ENCODE data around the gene ELMO1.

The ELMO1 gene

DNA sequence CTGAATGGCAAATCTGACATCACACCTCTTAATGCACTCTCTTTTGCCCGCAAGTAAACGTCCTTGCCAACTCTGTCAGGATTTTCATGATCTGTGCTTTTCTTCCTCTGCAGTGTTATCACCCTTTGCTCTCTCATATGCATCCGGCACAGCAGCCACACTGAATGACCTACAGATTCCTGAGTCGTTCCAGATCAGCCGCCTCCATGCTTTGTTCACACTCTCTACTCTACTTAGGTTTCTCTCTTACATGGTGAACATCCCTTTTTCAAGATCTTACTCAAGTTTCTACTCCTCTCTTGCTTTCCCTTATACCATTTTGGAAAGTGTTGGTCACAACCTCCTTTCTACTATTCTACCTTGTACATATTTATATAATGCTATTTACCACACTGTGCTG is 596.6 kb downstream of the ELMO1 start:
- DNase-seq = no peak

DNA sequence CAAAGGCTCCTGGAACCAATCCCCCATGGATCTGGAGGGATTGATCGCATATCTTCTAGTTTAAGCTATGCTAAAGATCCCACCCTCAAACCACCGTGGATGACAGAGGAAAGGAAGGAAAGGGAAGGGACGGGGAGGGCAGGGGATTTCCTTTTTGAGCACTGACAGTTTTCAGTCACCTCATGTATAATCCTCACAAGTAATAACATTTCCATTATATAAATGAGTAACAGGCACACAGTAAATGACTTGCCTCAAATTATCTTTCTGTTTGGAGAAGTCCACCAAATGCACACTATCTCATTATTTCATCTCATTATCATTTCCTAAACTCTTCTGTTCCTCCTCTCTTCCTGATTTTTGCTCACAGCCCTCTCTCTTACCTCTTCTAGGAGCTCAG is 597.3 kb downstream of the ELMO1 start:
- no peak for DNase-seq

DNA sequence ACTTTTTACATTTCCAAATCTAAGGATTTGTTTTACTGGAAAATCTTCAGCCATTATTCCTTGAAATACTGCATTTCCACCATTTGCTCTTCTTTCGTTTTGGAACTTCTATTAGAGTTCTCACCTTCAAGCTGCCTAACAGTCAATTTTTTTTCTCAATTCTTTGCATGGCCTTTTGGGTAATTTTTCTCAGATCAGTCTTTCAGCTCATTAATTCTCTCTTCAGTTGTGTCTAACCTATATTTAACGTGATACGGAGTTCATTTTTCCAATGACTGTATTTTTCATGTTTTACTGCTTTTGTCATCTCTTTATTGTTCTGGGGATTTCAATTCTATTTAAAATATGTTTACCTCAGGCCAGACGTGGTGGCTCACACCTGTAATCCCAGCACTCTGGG is 600.7 kb downstream of the ELMO1 start:
- DNase-seq = no peak

DNA sequence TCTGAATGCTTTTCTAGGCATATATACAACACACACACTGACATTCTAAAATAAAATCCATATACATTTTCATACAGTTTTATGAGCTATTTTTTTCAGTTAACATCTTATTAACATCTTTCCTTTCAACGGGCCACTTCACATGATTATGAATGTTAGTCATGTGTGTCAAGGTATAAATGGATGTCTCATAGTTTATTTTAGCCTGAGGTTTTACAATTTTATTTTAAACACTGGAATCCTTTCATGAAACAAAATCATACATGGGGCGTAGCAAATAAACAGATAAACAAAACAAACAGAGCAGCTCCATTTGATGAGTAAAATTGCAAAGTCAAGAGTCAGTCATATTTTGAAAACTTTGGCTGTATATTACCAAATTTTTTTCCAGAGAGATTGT is 604.3 kb downstream of the ELMO1 start:
- DNase-seq = no peak

DNA sequence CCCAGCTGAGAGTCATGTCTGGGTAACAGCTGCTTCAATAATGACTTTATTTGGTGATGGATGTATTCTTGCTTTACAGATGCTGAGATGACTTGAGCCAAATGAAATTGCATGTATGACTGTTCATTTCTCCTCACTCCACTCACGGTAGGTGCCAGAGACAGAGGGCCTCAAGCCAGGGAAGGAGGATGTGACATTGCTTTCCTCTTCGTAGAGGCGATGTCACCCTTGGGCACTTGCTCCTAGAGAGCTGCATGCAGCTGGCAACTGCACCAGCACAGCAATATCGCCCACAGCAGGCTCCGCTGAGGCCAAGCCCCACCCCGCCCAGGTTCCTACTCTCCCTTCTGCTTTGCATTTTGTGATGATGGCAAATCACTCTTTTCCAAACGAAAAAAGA is 607.8 kb downstream of the ELMO1 start:
- DNase-seq = no peak

DNA sequence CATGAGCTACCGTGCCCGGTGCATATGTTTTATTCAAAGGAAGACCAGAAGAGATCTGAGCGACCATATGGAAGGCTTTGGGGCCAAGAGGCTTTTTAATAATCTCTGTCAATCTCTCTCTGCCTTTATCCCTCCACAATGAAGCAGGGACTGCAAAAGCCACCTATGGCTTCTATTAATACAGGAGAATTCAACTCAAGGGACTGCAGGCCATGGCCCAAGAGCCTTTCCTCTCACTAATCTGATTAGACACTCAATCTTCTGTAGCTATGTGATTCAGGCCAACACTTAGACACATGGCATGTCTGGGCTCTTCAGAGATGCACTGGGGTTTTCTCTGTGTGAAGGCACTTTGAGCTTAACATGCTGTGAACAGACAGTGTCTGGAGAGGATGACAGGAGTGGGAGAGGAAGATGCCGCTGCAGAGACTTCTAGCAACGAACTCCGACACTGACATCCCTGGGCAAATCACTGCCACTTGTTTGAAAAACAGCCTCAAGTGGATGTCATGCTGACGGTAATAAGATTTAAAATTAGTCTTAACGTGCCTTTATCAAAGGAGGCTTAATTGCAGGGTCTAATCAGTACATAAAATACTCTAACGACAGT is 609.9 kb downstream of the ELMO1 start:
- no peak for DNase-seq

DNA sequence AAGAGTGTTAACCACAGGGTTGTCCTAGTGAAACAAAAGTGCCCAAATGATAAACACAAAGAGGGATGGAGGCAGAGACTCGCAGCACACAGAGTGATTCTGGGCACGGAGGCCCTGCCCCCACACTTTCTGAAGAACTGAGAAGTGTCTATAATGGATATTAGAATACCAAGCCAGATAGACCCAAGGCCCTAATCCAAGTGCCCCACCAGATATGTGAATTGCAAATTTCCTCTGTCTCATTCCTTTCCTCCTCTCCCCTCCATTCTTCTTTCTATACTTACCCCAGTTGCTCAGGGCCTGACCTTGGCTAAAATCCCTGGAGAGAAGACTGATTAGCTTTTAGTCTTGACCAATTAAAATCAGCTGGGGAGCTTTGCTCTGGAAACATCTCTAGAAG is 617.6 kb downstream of the ELMO1 start:
- no peak for DNase-seq

DNA sequence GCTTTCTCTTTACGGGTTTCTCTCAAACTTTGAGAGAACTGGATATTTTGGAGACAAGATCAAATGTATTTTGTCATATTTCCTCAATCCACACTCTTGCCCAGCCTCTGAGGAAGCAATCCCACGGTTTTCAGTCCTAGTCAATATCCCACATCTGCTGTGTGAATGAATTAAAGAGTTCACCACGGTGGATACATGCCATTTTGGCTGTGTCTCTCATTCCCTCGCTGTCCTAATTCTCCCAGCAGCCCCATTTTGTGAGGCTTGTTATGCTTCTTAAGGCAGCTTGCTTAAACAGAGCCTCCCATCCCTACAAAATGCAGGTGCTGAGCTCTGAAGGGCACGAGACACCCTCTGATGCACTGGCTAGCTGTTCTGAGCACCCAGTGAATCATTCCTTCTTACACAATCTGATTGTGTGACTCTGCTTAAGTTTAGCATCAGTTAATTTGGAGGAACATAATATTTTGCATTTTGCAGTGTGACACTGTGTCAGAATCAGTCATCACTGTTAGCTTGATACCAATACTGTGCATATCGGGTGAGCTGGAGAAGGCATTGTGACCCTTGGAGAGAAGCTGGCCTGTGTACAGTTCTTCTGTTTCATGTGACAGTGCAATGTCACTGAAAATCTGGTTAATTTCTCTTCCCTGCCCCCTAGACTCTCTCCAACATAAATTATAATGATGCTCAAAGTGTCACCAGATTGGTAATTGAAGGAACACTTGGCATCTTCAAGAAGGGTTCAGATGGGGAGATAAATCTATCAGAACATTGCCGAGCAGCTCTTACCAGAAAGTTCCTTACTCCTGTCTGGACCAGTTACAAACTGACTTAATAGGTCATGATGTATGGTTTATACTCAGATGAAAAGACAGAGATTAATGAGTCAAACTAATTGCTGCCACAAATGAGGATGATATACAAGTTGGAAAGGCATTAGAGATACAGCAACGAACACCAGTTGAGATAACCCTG is 620.6 kb downstream of the ELMO1 start:
- no peak for DNase-seq

DNA sequence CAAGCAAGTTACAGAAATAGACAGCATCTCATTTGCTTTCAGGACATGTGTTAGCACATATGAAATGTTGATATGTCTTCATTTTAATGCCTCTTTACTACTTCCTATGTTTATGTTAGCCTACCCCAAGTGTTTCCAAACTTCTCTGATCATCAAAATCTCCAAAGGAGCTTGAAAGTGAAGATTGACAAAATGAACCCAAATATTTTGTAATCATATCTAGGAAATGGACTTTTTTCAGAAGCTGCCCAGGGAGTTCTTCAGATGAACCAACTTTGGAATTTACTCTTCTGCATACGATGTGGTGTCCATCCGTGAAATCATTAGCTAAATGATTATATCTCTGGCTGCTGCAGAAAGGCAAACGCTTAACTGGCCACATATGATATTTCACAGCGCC is 623.2 kb downstream of the ELMO1 start:
- DNase-seq = no peak

DNA sequence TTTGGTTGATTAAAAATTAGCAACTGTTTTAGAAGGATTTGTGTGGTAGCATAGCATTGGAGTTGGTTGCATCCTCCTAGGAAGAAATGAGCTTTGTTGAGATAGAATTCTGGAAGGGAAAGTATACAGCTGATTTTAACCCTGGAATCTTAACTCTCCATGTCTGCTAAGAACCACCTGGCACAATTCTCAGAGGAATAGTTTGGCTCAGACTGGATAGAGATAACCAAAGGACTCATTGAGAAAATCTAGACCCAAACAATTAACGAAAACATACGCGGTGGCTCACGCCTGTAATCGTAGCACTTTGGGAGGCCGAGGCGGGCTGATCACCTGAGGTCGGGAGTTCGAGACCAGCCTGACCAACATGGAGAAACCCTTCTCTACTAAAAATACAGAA is 625.3 kb downstream of the ELMO1 start:
- no peak for DNase-seq

DNA sequence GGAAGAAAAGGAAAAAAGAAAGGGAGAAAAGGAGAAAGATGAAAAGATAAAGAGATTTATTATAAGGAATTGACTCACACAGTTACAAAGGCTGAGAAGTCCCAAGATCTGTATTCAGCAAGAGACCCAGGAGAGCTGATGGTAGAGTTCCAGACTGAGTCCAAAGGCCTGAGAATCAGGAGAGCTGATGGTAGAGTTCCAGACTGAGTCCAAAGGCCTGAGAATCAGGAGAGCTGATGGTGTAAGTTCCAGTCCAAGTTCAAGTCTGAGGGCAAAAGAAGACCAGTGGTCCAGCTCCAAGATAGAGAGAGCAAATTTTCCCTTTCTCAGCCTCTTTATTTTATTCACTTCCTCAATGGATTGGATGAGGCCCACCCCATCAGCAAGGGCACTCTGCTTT is 627.0 kb downstream of the ELMO1 start:
- no peak for DNase-seq

DNA sequence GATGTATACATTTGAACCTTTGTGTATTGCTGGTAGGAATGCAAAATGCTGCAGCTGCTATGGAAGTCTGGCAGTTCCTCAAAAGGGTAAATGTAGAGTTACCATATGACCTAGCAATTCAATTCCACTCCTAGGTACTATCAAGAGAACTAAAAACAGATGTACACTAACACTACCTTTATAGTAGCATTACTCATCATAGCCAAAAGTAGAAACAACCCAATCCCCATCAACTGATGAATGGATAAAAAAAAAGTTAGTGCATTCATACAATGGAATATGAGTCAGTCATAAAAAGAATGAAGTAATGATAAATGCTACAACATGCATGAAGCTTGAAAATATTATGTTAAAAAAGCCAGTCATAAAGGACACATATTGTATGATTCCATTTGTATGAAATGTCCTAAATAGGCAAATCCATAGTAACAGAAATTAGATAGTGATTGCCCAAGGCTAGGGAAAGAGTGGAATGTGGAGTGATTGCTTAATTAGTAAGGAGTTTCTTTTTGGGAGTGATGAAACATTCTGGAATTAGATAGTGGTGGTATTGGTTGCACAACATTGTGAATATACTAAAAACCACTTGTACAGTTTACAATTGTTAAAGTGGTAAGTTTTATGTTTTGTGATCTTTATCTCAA is 628.0 kb downstream of the ELMO1 start:
- no peak for DNase-seq

DNA sequence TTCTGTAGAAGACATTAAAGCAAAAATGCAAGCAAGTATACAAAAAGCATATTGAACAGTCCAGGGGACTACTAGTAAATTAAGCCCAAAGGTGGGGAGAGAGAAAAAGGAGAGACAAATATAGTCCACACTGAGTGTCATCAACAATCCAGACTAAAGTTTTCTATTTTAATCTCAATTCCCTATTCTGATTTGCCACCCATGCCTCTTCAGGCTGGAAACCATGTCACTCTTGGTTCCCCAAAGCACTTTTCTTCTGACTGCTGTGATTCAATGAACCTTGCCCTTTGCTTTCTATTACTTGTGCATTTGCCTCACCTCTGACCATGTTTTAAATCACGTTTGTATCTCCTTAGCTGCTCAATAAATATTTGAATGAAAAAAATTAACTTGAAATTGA is 629.0 kb downstream of the ELMO1 start:
- no peak for DNase-seq

DNA sequence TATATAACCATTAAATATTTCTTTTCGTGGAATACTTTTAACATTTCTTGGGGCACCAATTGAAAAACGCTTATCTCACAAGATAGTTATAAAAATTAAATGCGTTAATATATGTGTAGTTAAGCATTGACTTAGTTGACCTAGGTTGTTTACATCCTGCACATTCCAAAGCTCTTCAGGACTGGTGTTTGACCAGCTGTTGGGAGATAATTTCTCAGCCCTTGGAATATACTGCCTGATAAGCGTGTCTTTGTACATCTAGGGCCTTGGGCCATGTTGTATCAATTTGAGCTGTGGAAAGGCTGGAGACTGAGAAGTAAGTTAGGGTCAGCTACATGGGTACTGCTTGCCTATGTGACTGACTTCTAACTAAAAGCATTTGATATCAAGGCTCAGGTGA is 634.4 kb downstream of the ELMO1 start:
- no peak for DNase-seq

DNA sequence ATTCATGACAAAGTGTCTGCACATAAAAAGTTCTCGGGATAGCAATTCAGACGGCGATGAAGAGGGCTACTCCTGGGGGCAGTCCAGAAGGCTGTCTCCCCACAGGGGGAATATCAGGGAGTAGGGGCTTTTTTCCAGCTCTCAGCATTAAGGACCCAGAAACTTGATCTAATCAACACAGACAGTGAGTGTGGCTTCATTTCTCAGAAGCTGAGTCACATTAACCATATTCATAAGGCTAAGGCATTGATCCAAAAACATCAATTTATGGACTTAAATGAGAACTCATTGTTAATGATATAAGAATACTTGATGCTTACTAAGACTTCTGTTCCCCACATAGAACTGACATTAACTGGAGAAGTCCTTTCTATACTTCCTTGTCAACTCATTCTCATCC is 636.9 kb downstream of the ELMO1 start:
- no peak for DNase-seq

DNA sequence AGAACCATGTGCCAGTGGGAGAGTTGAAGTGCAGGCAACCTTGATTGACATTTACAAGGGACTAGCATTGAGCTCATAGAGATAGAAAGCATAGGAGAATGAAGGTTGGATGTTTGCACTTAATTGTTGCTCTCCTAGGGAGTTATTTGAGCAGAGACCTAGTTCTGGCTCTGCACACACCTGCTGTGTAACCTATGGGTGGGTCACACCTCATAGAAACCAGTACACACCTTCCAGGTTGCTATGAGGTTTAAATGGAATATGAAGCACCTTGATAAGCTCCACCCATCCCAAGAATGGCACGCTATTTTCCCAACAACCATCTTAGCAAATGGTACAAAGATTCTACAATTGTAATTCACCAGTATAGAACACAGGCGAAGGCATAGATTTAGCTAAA is 638.2 kb downstream of the ELMO1 start:
- no peak for DNase-seq

DNA sequence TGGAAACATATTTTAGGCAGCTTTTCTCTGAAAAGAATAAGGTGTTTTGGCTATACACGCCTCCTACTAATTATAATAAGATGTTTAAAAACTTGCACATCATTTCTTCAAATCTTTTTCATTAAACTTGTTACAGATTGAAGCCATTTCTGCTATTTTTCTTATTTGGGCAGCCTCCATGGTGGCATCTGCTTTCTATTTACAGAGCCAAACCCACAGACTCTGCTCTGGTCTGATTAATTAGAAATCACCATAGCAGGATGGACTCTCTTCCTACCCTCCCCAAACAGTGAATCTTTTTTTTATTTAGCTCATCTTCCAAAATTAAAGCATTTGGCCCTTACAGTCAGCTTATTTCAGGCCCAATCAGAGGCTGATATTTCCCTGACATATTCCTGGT is 638.6 kb downstream of the ELMO1 start:
- DNase-seq = no peak

DNA sequence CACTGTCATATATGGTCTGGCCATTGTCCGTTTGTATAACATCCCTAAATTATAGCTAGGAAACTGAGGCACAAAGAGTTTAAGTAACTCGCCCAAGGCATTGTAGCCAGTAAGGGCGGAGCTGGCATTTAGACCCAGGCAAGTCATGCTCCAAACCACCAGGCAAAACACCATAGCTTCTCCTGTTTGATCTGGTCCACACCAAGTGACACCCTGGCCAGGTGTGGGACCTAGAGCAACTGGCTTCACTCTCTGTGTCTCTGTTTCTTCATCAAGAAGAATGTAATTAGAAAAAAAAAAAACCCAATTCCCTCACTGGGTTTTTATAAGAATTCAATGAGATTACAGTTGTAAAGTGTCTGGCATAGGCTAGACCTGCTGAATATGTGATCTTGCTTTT is 639.2 kb downstream of the ELMO1 start:
- DNase-seq = no peak

DNA sequence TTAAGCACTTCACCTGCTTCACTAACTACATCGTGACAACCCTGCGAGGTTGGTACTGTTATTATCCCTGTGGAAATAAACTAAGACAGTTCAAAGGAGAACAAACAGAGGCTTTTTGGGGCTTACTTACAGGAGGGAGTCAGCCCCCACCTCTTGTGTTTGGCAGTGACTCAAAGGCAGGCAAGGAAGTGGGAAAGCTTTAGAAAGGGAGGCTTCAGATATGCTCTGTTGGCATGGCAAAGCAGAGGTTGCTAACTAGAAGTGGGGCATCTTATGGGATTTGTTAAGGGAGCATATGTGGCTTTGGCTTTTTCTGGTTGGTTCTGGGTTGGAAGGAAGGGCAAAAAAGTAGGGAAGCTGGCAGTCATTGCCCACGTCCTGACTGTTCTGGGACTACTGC is 639.6 kb downstream of the ELMO1 start:
- no peak for DNase-seq

DNA sequence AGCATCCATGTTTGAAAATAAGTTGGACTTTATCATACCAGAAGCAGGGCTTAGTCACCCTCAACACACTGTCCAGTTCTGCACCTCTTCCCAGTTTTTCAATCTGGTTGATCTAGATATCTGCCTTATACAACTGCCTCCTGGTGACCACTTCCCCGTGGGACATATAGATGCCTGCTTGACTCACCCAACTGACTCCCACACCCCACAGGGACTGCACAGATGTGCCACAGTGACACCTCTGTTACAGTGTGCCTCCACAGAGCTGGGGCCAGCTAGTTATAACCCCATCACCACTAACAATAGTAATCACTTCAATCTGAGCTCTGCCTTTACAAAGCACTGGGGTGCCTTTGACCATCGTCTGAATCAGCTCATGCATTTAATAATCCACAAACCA is 641.8 kb downstream of the ELMO1 start:
- no peak for DNase-seq

Measured in NCI-H1105 (cell line).